H9 (cell line): Measurements from ENCODE around the gene SMG7. TPM values are rescaled to one million over a fixed set of nuclear protein-coding genes. Genes with fewer than 3 reads are reported as not detected.

Source experiments
- DNase-seq: peaks from one replicate; pipeline ENCODE4 v3.0.0-alpha.2; 2017
- H2AFZ ChIP-seq: one replicate; pipeline ENCODE4 v1.6.1; 2013; ENCODE audit warnings: mild to moderate bottlenecking, low read length, control low read depth, moderate library complexity
- H2AK5ac ChIP-seq: 2 replicates; pipeline ENCODE4 v1.6.1; 2013; ENCODE audit warnings: low read length, control low read depth, mixed read lengths; ENCODE audit not compliant: insufficient read length
- H2BK120ac ChIP-seq: one replicate; pipeline ENCODE4 v1.6.1; 2013; ENCODE audit warnings: low read depth, mild to moderate bottlenecking, low read length, control low read depth, inconsistent platforms; ENCODE audit not compliant: poor library complexity, severe bottlenecking
- H2BK12ac ChIP-seq: 2 replicates; pipeline ENCODE4 v1.6.1; 2013; ENCODE audit warnings: low read length, control low read depth, mixed read lengths, low read depth; ENCODE audit not compliant: insufficient read length
- H2BK15ac ChIP-seq: 2 replicates; pipeline ENCODE4 v1.6.1; 2013; ENCODE audit warnings: low read depth, low read length, control low read depth
- H2BK20ac ChIP-seq: one replicate; pipeline ENCODE4 v1.6.1; 2013; ENCODE audit warnings: low read depth, mild to moderate bottlenecking, low read length, control low read depth, inconsistent platforms; ENCODE audit not compliant: poor library complexity, severe bottlenecking
- H2BK5ac ChIP-seq: 2 replicates; pipeline ENCODE4 v1.6.1; 2013; ENCODE audit warnings: low read length, control low read depth, mixed read lengths; ENCODE audit not compliant: insufficient read length
- H3K14ac ChIP-seq: 2 replicates; pipeline ENCODE4 v1.6.1; 2013; ENCODE audit warnings: low read length, control low read depth; ENCODE audit not compliant: insufficient read depth
- H3K18ac ChIP-seq: 2 replicates; pipeline ENCODE4 v1.6.1; 2013; ENCODE audit warnings: low read depth, mild to moderate bottlenecking, mixed read lengths, low read length, control low read depth; ENCODE audit not compliant: insufficient read length
- H3K23ac ChIP-seq: 2 replicates; pipeline ENCODE4 v1.6.1; 2013; ENCODE audit warnings: low read length, control low read depth, mixed read lengths, low read depth; ENCODE audit not compliant: insufficient read length
- H3K23me2 ChIP-seq: 2 replicates; pipeline ENCODE4 v1.6.1; 2013; ENCODE audit warnings: low read depth, mild to moderate bottlenecking, mixed read lengths, low read length, control low read depth; ENCODE audit not compliant: insufficient read length, poor library complexity, severe bottlenecking
- H3K27ac ChIP-seq: 2 replicates; pipeline ENCODE4 v1.5.1; 2013; ENCODE audit warnings: low read length, control low read depth, mixed read lengths, low read depth; ENCODE audit not compliant: insufficient read length
- H3K27me3 ChIP-seq: 2 replicates; pipeline ENCODE4 v1.6.1; 2013; ENCODE audit warnings: low read length, control low read depth, inconsistent platforms; ENCODE audit not compliant: insufficient read depth
- H3K4ac ChIP-seq: 2 replicates; pipeline ENCODE4 v1.6.1; 2013; ENCODE audit warnings: low read depth, mild to moderate bottlenecking, control low read depth, inconsistent platforms, low read length, moderate library complexity
- H3K4me1 ChIP-seq: 2 replicates; pipeline ENCODE4 v1.6.1; 2013; ENCODE audit warnings: low read length, control low read depth, inconsistent platforms; ENCODE audit not compliant: insufficient read depth
- H3K4me2 ChIP-seq: 2 replicates; pipeline ENCODE4 v1.6.1; 2013; ENCODE audit warnings: low read length, control low read depth, mixed read lengths; ENCODE audit not compliant: insufficient read length, insufficient read depth
- H3K56ac ChIP-seq: 2 replicates; pipeline ENCODE4 v1.6.1; 2013; ENCODE audit warnings: low read depth, mild to moderate bottlenecking, mixed read lengths, low read length, control low read depth; ENCODE audit not compliant: insufficient read length
- H3K79me1 ChIP-seq: 2 replicates; pipeline ENCODE4 v1.6.1; 2013; ENCODE audit warnings: low read depth, mild to moderate bottlenecking, moderate library complexity, low read length, control low read depth, inconsistent platforms; ENCODE audit not compliant: insufficient read depth, poor library complexity, severe bottlenecking
- H3K79me2 ChIP-seq: 2 replicates; pipeline ENCODE4 v1.6.1; 2013; ENCODE audit warnings: low read length, control low read depth, inconsistent platforms; ENCODE audit not compliant: insufficient read depth
- H3K9ac ChIP-seq: 2 replicates; pipeline ENCODE4 v1.6.1; 2013; ENCODE audit warnings: low read length, control low read depth, mixed read lengths; ENCODE audit not compliant: insufficient read length; ENCODE audit errors: extremely low read depth
- H3K9me3 ChIP-seq: one replicate; pipeline ENCODE4 v1.6.1; 2013; ENCODE audit warnings: low read depth, low read length, inconsistent platforms; ENCODE audit not compliant: control insufficient read depth
- H3T11ph ChIP-seq: one replicate; pipeline ENCODE4 v1.6.1; 2013; ENCODE audit warnings: mild to moderate bottlenecking, low read length, control low read depth, inconsistent platforms
- H4K20me1 ChIP-seq: one replicate; pipeline ENCODE4 v1.6.1; 2013; ENCODE audit not compliant: control insufficient read depth, insufficient read length, insufficient read depth
- H4K5ac ChIP-seq: 2 replicates; pipeline ENCODE4 v1.6.1; 2013; ENCODE audit warnings: low read depth, mild to moderate bottlenecking, mixed read lengths, low read length, control low read depth; ENCODE audit not compliant: insufficient read length
- H4K8ac ChIP-seq: replicated peaks from 2 replicates; pipeline ENCODE4 v1.6.1; 2013; ENCODE audit warnings: low read length, control low read depth, mixed read lengths, low read depth; ENCODE audit not compliant: insufficient read length
- H4K91ac ChIP-seq: 2 replicates; pipeline ENCODE4 v1.6.1; 2013; ENCODE audit warnings: low read depth, mild to moderate bottlenecking, moderate library complexity, mixed read lengths, low read length, control low read depth; ENCODE audit not compliant: insufficient read length
- H3K27ac Mint-ChIP-seq, 3 experiments: 2 replicates in 2 of 3; 3 replicates in 1 of 3; pipeline ENCODE4 v1.8.0; 2020 to 2021; ENCODE audit warnings: mixed read lengths in 3 of 3, mild to moderate bottlenecking in 1 of 3, moderate library complexity in 1 of 3
- H3K27me3 Mint-ChIP-seq: 2 replicates; pipeline ENCODE4 v1.8.0; 2021; ENCODE audit warnings: low read depth, mild to moderate bottlenecking, moderate library complexity, mixed read lengths
- H3K36me3 Mint-ChIP-seq, 3 experiments: 2 replicates in 2 of 3; 3 replicates in 1 of 3; pipeline ENCODE4 v1.8.0; 2020 to 2021; ENCODE audit warnings: low read depth in 3 of 3, mixed read lengths in 3 of 3; ENCODE audit not compliant: insufficient read depth in 1 of 3
- H3K4me1 Mint-ChIP-seq, 2 experiments: 2 replicates each; pipeline ENCODE4 v1.8.0; 2020; ENCODE audit warnings: mixed read lengths in 2 of 2
- H3K4me3 Mint-ChIP-seq, 2 experiments: 2 replicates in 1 of 2; 3 replicates in 1 of 2; pipeline ENCODE4 v1.8.0; 2020 to 2021; ENCODE audit warnings: mild to moderate bottlenecking in 2 of 2, mixed read lengths in 2 of 2, moderate library complexity in 1 of 2
- H3K9me3 Mint-ChIP-seq, 2 experiments: 2 replicates in 1 of 2; 3 replicates in 1 of 2; pipeline ENCODE4 v1.8.0; 2020; ENCODE audit warnings: mild to moderate bottlenecking in 2 of 2, mixed read lengths in 2 of 2, moderate library complexity in 1 of 2
- CTCF ChIP-seq: fragments of 200-600 bp; sonication (generic); conservative IDR thresholded peaks from 3 replicates; pipeline ENCODE4 v1.8.0; 2021; ENCODE audit warnings: antibody characterized with exemption, mild to moderate bottlenecking
- total RNA-seq: library from RNA; stranded (reverse); gene quantifications from 2 replicates; pipeline ENCODE4 v1.2.1, GENCODE V29; 2021

The SMG7 gene
- total RNA-seq, 1 experiment from 2014 or later: 77.0 TPM

DNA sequence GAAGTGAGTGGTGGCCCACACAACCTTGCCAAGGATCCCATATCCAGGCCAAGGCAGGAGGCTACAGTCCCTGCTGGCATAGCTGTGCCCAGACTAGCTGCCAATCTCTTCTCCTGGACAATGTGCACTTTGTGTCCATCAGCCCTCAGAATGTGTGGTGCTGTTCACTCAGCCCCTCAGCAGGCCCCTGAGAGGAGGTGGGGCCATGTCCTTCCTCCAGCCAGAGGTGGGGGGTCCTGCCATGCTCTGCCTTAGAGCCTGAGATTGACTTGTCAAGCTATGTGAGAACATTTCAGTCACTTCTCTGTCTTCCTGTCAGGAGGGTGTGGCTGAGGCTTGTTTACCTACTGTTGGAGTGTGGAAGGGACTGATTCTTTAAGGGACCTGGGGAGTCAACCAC, 116.5 kb downstream of the SMG7 start:
- H3K23me2 ChIP-seq: no peaks in the 10 kb centered on the region
- Mint-ChIP-seq H3K9me3 (no peaks in the 10 kb centered on the region), H3K27me3 (no peaks in the 10 kb centered on the region), H3K27ac (no peak overlapping the region; a peak in 1 of 7 replicates), H3K4me3 (no peak overlapping the region), H3K36me3 (no peaks in the 10 kb centered on the region), H3K4me1 (peaks cover 36 to 39% of the 10 kb centered on the region in 2 experiments)
- no peak overlapping the region for H3T11ph ChIP-seq
- H4K91ac ChIP-seq: no peak overlapping the region
- no peak overlapping the region for H2BK5ac ChIP-seq
- H3K9ac ChIP-seq: no peak overlapping the region
- H2AK5ac ChIP-seq: no peak overlapping the region
- H3K23ac ChIP-seq: no peak overlapping the region
- H2AFZ ChIP-seq: no peak overlapping the region
- TF ChIP-seq CTCF: no peak
- H4K8ac ChIP-seq: no peak overlapping the region
- no peak overlapping the region for H2BK12ac ChIP-seq
- H3K18ac ChIP-seq: no peak overlapping the region
- peaks cover 4% of the 10 kb centered on the region; the same call in 1 of the 2 replicates for H3K4me1 ChIP-seq
- H3K4me2 ChIP-seq: no peak overlapping the region
- no peak overlapping the region for H2BK20ac ChIP-seq
- no peaks in the 10 kb centered on the region for H4K20me1 ChIP-seq
- H3K79me2 ChIP-seq: no peaks in the 10 kb centered on the region
- no peak overlapping the region for H2BK15ac ChIP-seq
- H3K14ac ChIP-seq: peak overlapping the region; percentile 88; the same call in 1 of the 2 replicates
- H3K79me1 ChIP-seq: no peaks in the 10 kb centered on the region
- no peak overlapping the region for H4K5ac ChIP-seq
- no peak overlapping the region for H3K4ac ChIP-seq
- H2BK120ac ChIP-seq: no peak overlapping the region
- no peaks in the 10 kb centered on the region for H3K9me3 ChIP-seq
- no peak for DNase-seq
- no peak overlapping the region for H3K56ac ChIP-seq
- no peaks in the 10 kb centered on the region for H3K27me3 ChIP-seq
- no peak overlapping the region for H3K27ac ChIP-seq
